Bronchial epithelial cell (primary cell): Measurements from ENCODE around the gene COQ9. TPM values are rescaled to one million over a fixed set of nuclear protein-coding genes. Genes with fewer than 3 reads are reported as not detected.

Source experiments
- DNase-seq: peaks from one replicate; pipeline ENCODE4 v3.0.0-alpha.2; 2010; ENCODE audit warnings: low read depth
- FAIRE-seq: peaks from 2 replicates; lab custom pipeline; 2011; peaks lifted over from hg19 to GRCh38; lab: Jason Lieb, UNC
- H3K27me3 ChIP-seq: 2 replicates; pipeline ENCODE4 v1.5.1; 2011; ENCODE audit warnings: low read length; ENCODE audit not compliant: control insufficient read depth, insufficient read depth
- H3K36me3 ChIP-seq: 2 replicates; pipeline ENCODE4 v1.5.1; 2011; ENCODE audit warnings: low read length; ENCODE audit not compliant: control insufficient read depth, insufficient read depth
- H3K4me3 ChIP-seq: 2 replicates; pipeline ENCODE4 v1.5.1; 2011; ENCODE audit warnings: mild to moderate bottlenecking, low read depth, low read length, control low read depth
- CTCF ChIP-seq: IDR thresholded peaks from 2 replicates; pipeline ENCODE4 v1.5.1; 2011; ENCODE audit warnings: mild to moderate bottlenecking, moderate library complexity, low read length, control low read depth, inconsistent platforms; ENCODE audit not compliant: insufficient read depth, severe bottlenecking
- total RNA-seq: library from RNA; depleted of rRNA; stranded (reverse); fragments of >200 nt; gene quantifications from 2 replicates; pipeline ENCODE4 v1.2.1, GENCODE V29; 2014

COQ9 gene
- total RNA-seq, 1 donor from 2014 or later = 59.5 TPM

GRCh38 chr16:57406881-57407280 lies 40.4 kb upstream of the COQ9 start:
- Histone ChIP-seq H3K36me3 (no peaks in the 10 kb centered on the region), H3K27me3 (peaks cover 3% of the 10 kb centered on the region), H3K4me3 (no peak overlapping the region)
- DNase-seq (no peak), FAIRE-seq (no peak)
- no peak for TF ChIP-seq CTCF

GRCh38 chr16:57407521-57408353 lies 39.5 kb upstream of the COQ9 start:
- Histone ChIP-seq H3K4me3 (no peak overlapping the region), H3K27me3 (peaks cover 3% of the 10 kb centered on the region), H3K36me3 (no peaks in the 10 kb centered on the region)
- TF ChIP-seq CTCF = no peak
- FAIRE-seq = peak; percentile 7
- no peak for DNase-seq

GRCh38 chr16:57409065-57409464 lies 38.2 kb upstream of the COQ9 start:
- H3K36me3 ChIP-seq = no peaks in the 10 kb centered on the region
- FAIRE-seq (no peak), DNase-seq (no peak)
- H3K4me3 ChIP-seq = no peak overlapping the region
- no peak for TF ChIP-seq CTCF
- H3K27me3 ChIP-seq = peaks cover 10% of the 10 kb centered on the region

- Histone ChIP-seq H3K27me3 (peaks cover 9% of the 10 kb centered on the region), H3K4me3 (no peak overlapping the region), H3K36me3 (no peaks in the 10 kb centered on the region)
- no peak for TF ChIP-seq CTCF
- FAIRE-seq (no peak), DNase-seq (peak; percentile 42)
Measured at GRCh38 chr16:57409870-57410587, 37.2 kb upstream of the COQ9 start.

GRCh38 chr16:57411362-57411976 lies 35.8 kb upstream of the COQ9 start:
- DNase-seq (no peak), FAIRE-seq (no peak)
- no peak for TF ChIP-seq CTCF
- no peaks in the 10 kb centered on the region for H3K36me3 ChIP-seq
- H3K27me3 ChIP-seq = peaks cover 7% of the 10 kb centered on the region
- no peak overlapping the region for H3K4me3 ChIP-seq
